ENCODE measurements around the gene CHCHD1. TPM values are rescaled to one million over a fixed set of nuclear protein-coding genes. Genes with fewer than 3 reads are reported as not detected.

CHCHD1 gene
- total RNA-seq, 1 experiment from 2014 or later = 44.1 TPM

DNA sequence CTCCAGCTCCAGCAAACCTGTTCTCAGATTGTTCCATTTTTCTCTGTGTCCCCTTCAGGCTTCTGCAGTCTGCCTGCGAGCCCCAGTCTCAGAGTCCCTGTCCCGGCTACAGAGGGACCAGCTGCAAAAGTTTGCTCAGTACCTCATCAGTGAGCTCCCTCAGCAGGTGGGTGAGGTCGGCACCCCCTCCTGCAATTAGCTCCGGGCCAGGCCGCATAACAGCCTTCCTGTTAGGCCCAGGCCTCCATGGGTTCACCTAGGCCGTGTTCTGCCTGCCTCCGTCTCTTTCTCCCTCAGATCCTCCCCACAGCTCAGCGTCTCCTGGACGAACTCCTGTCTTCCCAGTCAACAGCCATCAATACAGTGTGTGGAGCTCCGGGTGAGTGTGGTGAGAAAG lies 7.8 kb downstream of the CHCHD1 start:
- H3K36me3 ChIP-seq (ENCODE audit: low read depth) = 0 out of 2 replicates have a peak, but pooled peaks cover 3% of the 10 kb centered on the region
- H3K4me2 ChIP-seq = no peak overlapping the region
- intact Hi-C loops (cut with micrococcal nuclease; ENCODE audit: unreplicated experiment) = loop anchor here (5.0 kb wide), 1 partner anchor 88 kb away; no protein-coding TSS in a partner anchor
- H3K9me2 ChIP-seq (ENCODE audit: insufficient read depth) = no peaks in the 10 kb centered on the region
- H3K9me3 ChIP-seq (ENCODE audit: insufficient read depth, low read depth) = no peaks in the 10 kb centered on the region
- H2AFZ ChIP-seq = no peak overlapping the region
- peaks cover 33% of the 10 kb centered on the region for H3K79me2 ChIP-seq (ENCODE audit: low read depth)
- H3F3A ChIP-seq (ENCODE audit: insufficient read depth, low read depth) = peaks cover 6% of the 10 kb centered on the region
- ChIA-PET POLR2A (ENCODE audit: unreplicated experiment) (no interaction called here), CTCF (no interaction called here)
- H3K27me3 ChIP-seq (ENCODE audit: insufficient read depth, low read depth) = no peaks in the 10 kb centered on the region
- H4K20me1 ChIP-seq (ENCODE audit: insufficient read depth) = peaks cover 18% of the 10 kb centered on the region; the same call in 1 of the 2 replicates
- TF ChIP-seq EZH2 (IDR thresholded peaks at IDR 0.05; ENCODE audit: low read depth) = no peak
- TF ChIP-seq, protein P1, sequence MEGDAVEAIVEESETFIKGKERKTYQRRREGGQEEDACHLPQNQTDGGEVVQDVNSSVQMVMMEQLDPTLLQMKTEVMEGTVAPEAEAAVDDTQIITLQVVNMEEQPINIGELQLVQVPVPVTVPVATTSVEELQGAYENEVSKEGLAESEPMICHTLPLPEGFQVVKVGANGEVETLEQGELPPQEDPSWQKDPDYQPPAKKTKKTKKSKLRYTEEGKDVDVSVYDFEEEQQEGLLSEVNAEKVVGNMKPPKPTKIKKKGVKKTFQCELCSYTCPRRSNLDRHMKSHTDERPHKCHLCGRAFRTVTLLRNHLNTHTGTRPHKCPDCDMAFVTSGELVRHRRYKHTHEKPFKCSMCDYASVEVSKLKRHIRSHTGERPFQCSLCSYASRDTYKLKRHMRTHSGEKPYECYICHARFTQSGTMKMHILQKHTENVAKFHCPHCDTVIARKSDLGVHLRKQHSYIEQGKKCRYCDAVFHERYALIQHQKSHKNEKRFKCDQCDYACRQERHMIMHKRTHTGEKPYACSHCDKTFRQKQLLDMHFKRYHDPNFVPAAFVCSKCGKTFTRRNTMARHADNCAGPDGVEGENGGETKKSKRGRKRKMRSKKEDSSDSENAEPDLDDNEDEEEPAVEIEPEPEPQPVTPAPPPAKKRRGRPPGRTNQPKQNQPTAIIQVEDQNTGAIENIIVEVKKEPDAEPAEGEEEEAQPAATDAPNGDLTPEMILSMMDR (conservative IDR thresholded peaks at IDR 0.05) = no peak
- H3K27ac ChIP-seq = no peak overlapping the region
- peaks cover 13% of the 10 kb centered on the region for H3K4me1 ChIP-seq (replicated peaks; ENCODE audit: insufficient read depth)
- no peak for DNase-seq
- no TSS peak for BruUV-seq (replicated peaks)
- H3K4me3 ChIP-seq = no peak overlapping the region

DNA sequence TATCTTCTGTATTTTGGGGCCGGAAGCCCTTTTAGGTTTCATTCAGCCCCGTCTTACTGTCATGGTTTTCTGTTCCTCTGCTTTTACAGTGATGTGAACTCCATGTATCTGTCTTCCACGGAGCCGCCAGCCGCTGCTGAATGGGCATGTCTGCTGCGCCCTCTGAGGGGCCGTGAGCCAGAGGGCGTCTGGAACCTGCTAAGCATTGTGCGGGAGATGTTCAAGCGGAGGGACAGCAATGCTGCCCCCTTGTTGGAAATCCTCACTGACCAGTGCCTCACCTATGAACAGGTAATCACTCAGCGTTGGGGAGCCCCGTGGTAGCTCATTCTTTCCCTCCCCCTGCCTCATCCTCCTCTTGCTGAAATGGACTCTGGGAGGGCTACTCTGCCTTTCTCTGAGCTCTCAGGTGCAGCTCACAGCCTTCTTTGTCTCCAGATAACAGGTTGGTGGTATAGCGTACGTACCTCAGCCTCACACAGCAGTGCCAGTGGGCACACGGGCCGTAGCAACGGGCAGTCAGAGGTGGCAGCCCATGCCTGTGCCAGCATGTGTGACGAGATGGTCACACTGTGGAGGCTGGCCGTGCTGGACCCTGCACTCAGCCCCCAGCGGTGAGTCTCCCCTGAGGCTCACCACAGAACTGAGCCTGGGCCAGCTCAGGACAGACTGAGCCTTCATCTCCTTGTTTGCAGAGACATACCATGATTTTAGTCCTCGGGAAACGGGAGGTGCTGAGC lies 9.2 kb downstream of the CHCHD1 start:
- intact Hi-C loops (cut with micrococcal nuclease; ENCODE audit: unreplicated experiment) = no loop called here
- Histone ChIP-seq H3K36me3 (ENCODE audit: low read depth) (0 out of 2 replicates have a peak, but pooled peaks cover 8% of the 10 kb centered on the region), H3K27ac (no peak overlapping the region), H3K79me2 (ENCODE audit: low read depth) (peaks cover 26% of the 10 kb centered on the region), H3K9me2 (ENCODE audit: insufficient read depth) (no peaks in the 10 kb centered on the region), H3K27me3 (ENCODE audit: insufficient read depth, low read depth) (no peaks in the 10 kb centered on the region), H3K4me3 (no peak overlapping the region), H4K20me1 (ENCODE audit: insufficient read depth) (peaks cover 18% of the 10 kb centered on the region; the same call in 1 of the 2 replicates), H2AFZ (no peak overlapping the region), H3K9me3 (ENCODE audit: insufficient read depth, low read depth) (no peaks in the 10 kb centered on the region), H3F3A (ENCODE audit: insufficient read depth, low read depth) (peaks cover under 1% of the 10 kb centered on the region; the same call in 1 of the 2 replicates), H3K4me2 (no peak overlapping the region), H3K4me1 (replicated peaks; ENCODE audit: insufficient read depth) (peaks cover 10% of the 10 kb centered on the region)
- no peak for DNase-seq
- ChIA-PET CTCF (no interaction called here), POLR2A (ENCODE audit: unreplicated experiment) (no interaction called here)
- no TSS peak for BruUV-seq (replicated peaks)
- TF ChIP-seq EZH2 (IDR thresholded peaks at IDR 0.05; ENCODE audit: low read depth) = no peak
- TF ChIP-seq, protein P1 (conservative IDR thresholded peaks at IDR 0.05) = no peak

DNA sequence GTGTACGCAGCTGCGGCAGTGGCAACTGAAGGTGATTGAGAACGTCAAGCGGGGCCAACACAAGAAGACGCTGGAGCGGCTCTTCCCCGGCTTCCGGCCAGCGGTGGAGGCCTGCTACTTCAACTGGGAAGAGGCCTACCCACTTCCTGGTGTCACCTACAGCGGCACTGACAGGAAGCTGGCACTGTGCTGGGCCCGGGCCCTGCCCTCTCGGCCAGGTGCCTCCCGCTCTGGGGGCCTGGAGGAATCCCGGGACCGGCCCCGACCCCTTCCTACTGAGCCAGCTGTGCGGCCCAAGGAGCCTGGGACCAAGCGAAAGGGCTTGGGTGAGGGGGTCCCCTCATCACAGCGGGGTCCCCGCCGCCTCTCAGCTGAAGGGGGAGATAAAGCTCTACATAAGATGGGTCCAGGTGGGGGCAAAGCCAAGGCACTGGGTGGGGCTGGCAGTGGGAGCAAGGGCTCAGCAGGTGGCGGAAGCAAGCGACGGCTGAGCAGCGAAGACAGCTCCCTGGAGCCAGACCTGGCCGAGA lies 10.1 kb downstream of the CHCHD1 start:
- Histone ChIP-seq H3K4me1 (replicated peaks; ENCODE audit: insufficient read depth) (peaks cover 4% of the 10 kb centered on the region), H3K4me3 (no peak overlapping the region), H3K79me2 (ENCODE audit: low read depth) (peaks cover 17% of the 10 kb centered on the region), H2AFZ (no peak overlapping the region), H3K4me2 (no peak overlapping the region), H3K27me3 (ENCODE audit: insufficient read depth, low read depth) (no peaks in the 10 kb centered on the region), H3K9me3 (ENCODE audit: insufficient read depth, low read depth) (no peaks in the 10 kb centered on the region), H3K36me3 (ENCODE audit: low read depth) (0 out of 2 replicates have a peak, but pooled peaks cover 8% of the 10 kb centered on the region), H4K20me1 (ENCODE audit: insufficient read depth) (peaks cover 9% of the 10 kb centered on the region; the same call in 1 of the 2 replicates), H3K9me2 (ENCODE audit: insufficient read depth) (no peaks in the 10 kb centered on the region), H3K27ac (no peak overlapping the region), H3F3A (ENCODE audit: insufficient read depth, low read depth) (no peaks in the 10 kb centered on the region)
- ChIA-PET POLR2A (ENCODE audit: unreplicated experiment) (no interaction called here), CTCF (no interaction called here)
- intact Hi-C loops (cut with micrococcal nuclease; ENCODE audit: unreplicated experiment) = no loop called here
- DNase-seq = no peak
- no TSS peak for BruUV-seq (replicated peaks)
- no peak for TF ChIP-seq EZH2 (IDR thresholded peaks at IDR 0.05; ENCODE audit: low read depth)
- TF ChIP-seq, protein P1 (conservative IDR thresholded peaks at IDR 0.05) = no peak
